ENCODE measurements around the gene LSMEM2. TPM values are rescaled to one million over a fixed set of nuclear protein-coding genes. Genes with fewer than 3 reads are reported as not detected.
"Not testable (repeated sequence)": the region's sequence is repeated elsewhere in the genome, so short reads cannot be mapped to it uniquely, and the experiment has no call there.

Gene LSMEM2
- total RNA-seq, 1 donor from 2014 or later: 29.6 TPM

- DNase-seq (no peak), ATAC-seq (ENCODE audit: poor library complexity) (no peak)
- intact Hi-C loops (cut with DNase I): no loop called here
Observed at GRCh38 chr3:50243543-50243895, 35.4 kb upstream of the LSMEM2 start.

DNA sequence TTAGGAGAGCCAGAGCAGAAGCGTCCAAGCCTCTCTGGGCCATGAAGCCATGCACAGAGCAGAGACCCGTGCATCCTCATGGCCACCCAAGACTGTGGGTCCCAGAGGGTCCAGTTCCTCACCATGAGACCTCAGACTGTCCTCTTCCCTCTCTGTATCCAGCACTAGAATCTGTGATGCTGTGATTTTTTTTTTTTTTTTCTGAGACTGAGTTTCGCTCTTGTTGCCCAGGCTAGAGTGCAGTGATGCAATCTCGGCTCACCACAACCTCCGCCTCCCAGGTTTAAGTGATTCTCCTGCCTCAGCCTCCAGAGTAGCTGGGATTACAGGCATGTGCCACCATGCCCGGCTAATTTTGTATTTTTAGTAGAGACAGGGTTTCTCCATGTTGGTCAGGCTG, 34.1 kb upstream of the LSMEM2 start:
- ATAC-seq (ENCODE audit: poor library complexity); DNase-seq; intact Hi-C loops (cut with DNase I): not testable (repeated sequence)

- no peak for ATAC-seq (ENCODE audit: poor library complexity)
- DNase-seq: no peak
- intact Hi-C loops (cut with DNase I): no loop called here
Observed at GRCh38 chr3:50245251-50245745, 33.6 kb upstream of the LSMEM2 start.

DNA sequence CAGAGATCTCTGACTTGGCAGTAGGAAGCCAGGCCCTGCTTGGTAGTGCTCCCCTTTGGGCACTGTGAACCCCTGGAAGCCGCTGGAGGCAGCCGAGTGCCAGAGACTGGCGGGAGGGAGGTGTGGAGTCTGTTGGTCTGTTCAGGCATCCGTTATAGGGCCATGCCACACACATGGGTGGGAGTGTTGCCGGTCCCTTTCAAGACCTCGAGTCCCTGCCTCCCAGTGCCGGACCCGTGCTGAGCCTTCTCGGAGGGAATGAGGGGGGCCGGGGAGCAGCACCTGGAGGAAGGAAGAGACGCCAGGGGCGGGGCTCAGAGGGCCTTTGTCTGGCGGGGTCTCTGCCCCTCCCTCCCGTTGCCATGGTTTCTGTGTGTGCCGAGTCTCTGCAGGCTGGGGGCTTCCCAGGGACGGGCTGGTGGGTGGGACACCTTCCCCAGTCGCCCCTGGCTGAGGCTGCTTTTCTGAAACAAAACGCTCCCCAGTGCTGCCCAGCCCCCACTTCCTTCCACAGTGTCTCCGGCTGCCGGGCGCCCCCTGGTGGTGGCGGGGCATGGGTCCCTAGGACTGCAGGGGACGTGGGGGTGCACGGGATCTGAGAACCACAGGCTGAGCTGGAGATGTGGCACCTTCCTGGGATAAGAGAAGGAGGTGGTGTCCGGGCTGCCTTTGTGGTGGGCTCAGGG, 32.9 kb upstream of the LSMEM2 start:
- intact Hi-C loops (cut with DNase I): no loop called here
- DNase-seq: peak; percentile 95
- ATAC-seq (ENCODE audit: poor library complexity): peak; percentile 81

- ATAC-seq (ENCODE audit: poor library complexity): peak; percentile 9
Observed at GRCh38 chr3:50246517-50246954, 32.4 kb upstream of the LSMEM2 start.

GRCh38 chr3:50248387-50248786, 30.5 kb upstream of the LSMEM2 start:
- intact Hi-C loops (cut with DNase I): no loop called here
- ATAC-seq (ENCODE audit: poor library complexity): peak; percentile 46
- peak; percentile 74 for DNase-seq

More at GRCh38 chr3:50246517-50246954, 32.4 kb upstream of the LSMEM2 start:
- DNase-seq: peak; percentile 73
- intact Hi-C loops (cut with DNase I): no loop called here

DNA sequence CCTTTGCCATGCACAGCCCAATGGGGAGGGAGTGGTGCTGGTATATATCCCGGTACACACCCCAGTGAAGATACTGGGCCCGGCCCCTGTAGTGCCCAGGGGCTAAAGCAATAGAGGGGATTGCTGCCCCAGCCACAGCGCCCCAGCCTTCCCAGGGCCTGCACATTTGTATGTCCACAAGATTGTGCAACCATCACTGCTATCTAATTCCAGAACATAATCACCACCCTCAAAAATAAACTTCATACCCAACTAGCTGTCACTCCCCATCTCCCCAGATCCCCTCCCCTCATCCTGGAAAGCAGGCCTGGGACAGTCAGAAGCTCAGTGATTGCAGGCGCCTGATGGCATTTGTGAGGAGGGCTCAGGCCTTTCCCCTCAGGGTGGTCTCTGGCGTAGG, 29.4 kb upstream of the LSMEM2 start:
- intact Hi-C loops (cut with DNase I): no loop called here
- ATAC-seq (ENCODE audit: poor library complexity): no peak
- no peak for DNase-seq

DNA sequence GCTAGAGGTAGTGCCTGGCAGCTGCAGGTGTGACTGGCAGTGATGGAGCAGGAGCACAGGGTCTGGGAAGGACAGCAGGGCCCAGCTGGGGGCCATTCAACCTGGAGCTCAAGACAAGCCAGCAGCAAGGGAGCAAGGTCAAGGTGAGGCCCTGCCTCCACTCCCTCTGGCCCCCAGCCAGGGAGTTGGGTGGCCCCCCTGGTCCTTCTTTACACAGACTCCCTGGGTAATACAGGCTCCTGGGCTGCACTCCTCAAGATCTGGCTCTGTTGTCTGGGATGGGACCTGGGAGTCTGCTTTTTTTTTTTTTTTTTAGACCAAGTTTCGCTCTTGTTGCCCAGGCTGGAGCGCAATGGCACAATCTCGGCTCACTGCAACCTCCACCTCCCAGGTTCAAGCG, 28.4 kb upstream of the LSMEM2 start:
- no peak for ATAC-seq (ENCODE audit: poor library complexity)
- intact Hi-C loops (cut with DNase I): no loop called here
- no peak for DNase-seq

GRCh38 chr3:50251220-50251619, 27.7 kb upstream of the LSMEM2 start:
- ATAC-seq (ENCODE audit: poor library complexity) (no peak), DNase-seq (no peak)
- intact Hi-C loops (cut with DNase I): no loop called here

DNA sequence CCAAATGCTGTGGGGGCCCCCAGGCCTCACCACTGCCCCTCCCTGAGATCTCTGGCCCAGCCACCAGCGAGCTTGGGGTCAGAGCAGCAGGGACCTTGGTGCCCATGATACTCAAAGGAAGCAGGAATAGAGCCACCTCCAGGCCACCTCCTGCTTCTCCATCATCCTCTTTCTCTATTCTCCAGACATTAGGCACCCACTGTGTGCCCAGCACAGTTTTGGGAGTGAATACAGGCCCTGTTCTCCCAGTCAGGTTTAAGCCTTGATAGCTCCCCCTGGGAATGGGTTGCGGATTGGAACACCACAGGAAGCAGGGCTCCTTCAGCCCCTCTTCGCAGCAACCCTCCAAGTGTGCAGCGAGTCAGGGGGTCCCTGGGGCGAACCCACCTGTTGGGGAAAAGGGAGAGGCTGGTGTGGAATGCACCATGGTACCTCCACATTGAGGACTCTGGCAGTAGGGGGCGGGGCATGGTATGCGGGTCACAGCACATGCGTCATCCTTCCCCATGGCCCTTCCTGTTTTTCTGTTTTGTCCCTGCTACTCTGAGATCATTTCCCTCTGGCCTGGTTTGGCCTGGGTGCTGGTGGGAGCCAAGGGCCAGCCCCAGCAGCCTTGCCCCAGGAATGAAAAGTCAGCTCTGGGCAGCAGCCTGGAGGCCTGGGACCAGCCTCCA, 24.2 kb upstream of the LSMEM2 start:
- DNase-seq (peak; percentile 85), ATAC-seq (ENCODE audit: poor library complexity) (peak; percentile 53)
- intact Hi-C loops (cut with DNase I): no loop called here

GRCh38 chr3:50255251-50255615, 23.7 kb upstream of the LSMEM2 start:
- ATAC-seq (ENCODE audit: poor library complexity) (no peak), DNase-seq (no peak)
- intact Hi-C loops (cut with DNase I): no loop called here

GRCh38 chr3:50256978-50257890, 21.7 kb upstream of the LSMEM2 start:
- intact Hi-C loops (cut with DNase I): no loop called here
- peak; percentile 75 for DNase-seq
- ATAC-seq (ENCODE audit: poor library complexity): no peak

GRCh38 chr3:50258029-50258680, 20.7 kb upstream of the LSMEM2 start:
- intact Hi-C loops (cut with DNase I): no loop called here
- DNase-seq (no peak), ATAC-seq (ENCODE audit: poor library complexity) (no peak)

- no peak for DNase-seq
- no peak for ATAC-seq (ENCODE audit: poor library complexity)
- intact Hi-C loops (cut with DNase I): no loop called here
Observed at GRCh38 chr3:50258979-50259378, 19.9 kb upstream of the LSMEM2 start.

DNA sequence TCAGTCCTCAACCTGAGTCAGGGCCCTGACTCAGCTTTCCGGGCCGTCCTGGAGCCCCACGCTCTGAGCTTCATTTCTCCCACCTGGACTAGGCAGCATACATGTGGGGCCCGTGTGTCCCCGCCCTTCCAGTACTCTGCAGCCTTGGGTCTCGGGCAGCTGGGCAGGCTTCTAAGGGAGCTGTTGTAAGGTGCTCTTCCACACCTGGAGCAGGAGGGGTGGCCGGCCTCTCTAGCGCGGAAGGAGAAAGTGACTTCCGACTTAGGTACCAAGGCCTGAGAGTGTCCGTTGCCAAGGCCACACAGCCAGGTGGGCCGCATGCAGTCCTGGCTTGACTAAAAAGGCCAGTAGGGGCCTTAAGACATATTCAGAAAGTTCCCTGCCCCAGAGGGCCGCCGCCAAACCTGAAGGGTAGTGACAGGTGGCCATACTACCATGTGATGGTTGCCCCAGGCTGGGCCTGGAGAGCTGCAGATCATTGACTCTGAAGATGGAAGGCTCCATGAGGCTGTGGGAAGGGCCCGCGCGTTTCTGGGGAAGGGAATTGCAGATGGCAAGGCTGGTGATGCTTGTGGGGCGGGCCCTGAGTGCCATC, 19.4 kb upstream of the LSMEM2 start:
- ATAC-seq (ENCODE audit: poor library complexity): no peak
- DNase-seq: no peak
- intact Hi-C loops (cut with DNase I): no loop called here

DNA sequence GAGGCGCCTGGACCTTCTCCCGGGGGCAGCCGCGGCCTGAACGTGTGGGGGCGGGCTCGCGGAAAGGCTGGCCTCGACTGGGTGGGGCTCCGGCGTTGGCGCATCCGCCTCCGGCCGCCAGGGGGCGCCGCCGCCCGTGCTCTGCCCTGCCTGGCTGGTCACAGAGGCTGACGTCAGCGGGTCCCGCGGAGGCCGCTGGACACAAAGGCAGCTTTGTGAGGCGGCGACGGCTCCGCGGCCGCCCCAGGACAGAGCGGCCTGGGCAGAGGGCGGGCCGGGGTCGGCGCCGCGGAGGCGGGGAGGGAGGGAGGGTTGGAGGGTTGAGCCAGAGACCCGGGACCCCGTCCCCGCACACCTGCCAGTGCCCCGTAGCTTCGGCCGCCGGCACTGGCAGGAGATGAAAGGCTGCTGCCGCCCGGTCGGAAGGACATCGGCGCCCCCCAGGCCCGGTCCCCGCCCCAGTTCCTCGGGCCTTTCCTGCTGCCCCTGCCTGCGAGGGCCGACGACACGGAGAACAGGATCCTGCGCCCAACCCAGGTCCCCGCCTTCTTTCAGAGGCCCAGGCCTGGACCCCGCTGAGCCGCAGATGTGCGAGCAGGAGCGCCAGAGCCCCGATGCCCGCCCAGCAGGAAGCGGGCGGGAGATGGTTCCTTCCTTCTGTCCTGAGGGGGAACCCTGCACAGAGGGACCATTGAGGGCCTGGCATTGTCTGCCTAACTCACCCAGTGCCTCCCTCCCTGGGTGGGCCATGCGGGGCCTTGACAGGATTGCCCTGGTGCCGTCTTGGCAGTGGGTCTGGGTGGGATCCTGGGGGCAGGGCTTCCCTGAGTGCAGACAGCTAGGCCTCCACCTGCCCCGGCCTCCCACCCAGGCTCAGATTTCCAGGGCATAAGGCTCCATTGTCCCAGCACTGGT, 18.6 kb upstream of the LSMEM2 start:
- peak; percentile 98 for DNase-seq
- intact Hi-C loops (cut with DNase I): no loop called here
- ATAC-seq (ENCODE audit: poor library complexity): peak; percentile 92

DNA sequence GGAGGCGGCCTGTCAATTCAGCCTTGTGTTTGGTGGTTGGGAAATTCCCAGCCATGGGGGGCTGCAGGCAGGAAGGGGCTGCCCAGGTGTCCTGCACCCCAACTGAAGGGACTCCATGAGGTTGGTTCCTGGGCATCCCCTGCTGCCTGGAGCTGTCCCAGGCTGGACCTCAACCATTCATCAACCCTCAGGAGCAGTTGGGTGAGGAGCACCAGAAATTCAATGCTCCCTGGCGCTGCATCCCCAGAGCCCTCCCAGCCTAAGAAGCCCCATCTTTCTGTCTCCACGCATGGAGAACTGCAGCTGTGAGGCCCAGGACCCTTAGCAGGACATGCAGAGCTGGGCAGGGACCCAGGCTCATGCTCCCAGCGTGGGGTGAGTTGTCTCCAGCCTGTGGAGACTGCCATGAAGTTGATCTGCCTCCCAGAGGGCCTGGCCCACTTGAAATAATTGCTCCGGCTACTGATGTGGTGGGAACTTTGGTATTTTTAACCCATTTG, 17.9 kb upstream of the LSMEM2 start:
- no peak for ATAC-seq (ENCODE audit: poor library complexity)
- intact Hi-C loops (cut with DNase I): no loop called here
- DNase-seq: no peak

Measured in Right ventricle myocardium superior (tissue), 1 donor.